Measurements from ENCODE around the gene SLC1A5.

DNA sequence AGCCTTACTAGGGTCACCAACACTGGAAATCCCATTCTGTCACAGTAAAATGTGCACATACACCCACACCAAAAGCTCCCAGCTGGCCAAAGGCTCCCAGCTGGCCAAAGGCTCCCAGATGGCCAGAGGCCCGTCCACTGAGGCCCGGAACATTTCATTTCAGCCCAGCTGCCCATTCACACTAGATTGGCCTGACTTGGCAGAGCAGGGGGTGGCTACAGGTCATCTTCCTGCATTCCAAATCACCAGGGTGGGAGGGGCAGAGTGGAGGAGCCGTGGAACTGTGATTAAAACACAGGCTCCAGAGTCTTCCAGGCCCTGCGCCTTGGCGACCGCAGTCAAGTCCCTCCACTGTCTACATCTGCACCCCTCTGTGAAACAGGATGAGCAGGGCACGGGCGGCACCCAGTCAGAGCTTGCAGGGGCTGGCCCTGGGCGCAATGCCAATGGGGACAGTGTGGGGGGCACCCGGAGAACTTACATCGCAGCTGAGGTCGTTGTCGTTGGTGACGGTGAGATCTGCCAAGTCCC is 61.4 kb downstream of the SLC1A5 start:
- TF ChIP-seq, protein P1, sequence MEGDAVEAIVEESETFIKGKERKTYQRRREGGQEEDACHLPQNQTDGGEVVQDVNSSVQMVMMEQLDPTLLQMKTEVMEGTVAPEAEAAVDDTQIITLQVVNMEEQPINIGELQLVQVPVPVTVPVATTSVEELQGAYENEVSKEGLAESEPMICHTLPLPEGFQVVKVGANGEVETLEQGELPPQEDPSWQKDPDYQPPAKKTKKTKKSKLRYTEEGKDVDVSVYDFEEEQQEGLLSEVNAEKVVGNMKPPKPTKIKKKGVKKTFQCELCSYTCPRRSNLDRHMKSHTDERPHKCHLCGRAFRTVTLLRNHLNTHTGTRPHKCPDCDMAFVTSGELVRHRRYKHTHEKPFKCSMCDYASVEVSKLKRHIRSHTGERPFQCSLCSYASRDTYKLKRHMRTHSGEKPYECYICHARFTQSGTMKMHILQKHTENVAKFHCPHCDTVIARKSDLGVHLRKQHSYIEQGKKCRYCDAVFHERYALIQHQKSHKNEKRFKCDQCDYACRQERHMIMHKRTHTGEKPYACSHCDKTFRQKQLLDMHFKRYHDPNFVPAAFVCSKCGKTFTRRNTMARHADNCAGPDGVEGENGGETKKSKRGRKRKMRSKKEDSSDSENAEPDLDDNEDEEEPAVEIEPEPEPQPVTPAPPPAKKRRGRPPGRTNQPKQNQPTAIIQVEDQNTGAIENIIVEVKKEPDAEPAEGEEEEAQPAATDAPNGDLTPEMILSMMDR (IDR thresholded peaks at IDR 0.05): no peak
- TF ChIP-seq POLR2A (IDR thresholded peaks at IDR 0.05) (no peak), EP300 (IDR thresholded peaks at IDR 0.05) (no peak), POLR2AphosphoS5 (IDR thresholded peaks at IDR 0.05) (no peak)
